ENCODE data around the gene PRRX1. TPM values are rescaled to one million over a fixed set of nuclear protein-coding genes. Genes with fewer than 3 reads are reported as not detected.

PRRX1 gene
- total RNA-seq, 4 donors from 2014 or later, result 1.0 to 30.5 (median 2.2) TPM

DNA sequence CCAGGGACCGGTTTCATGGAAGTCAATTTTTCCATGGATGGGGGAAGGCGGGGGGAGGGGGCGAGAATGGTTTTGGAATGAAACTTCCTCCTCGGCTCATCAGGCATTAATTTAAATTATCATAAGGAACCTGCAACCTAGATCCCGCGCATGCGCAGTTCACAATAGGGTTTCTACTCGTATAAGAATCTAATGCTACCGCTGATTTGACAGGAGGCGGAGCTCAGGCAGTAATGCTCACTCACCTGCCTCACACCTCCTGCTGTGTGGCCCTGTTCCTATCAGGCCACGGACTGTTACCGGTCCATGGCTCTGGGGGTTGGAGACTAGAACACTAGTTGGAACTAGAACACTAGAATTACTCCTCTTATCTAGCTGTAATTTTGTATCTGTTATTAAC is 38.0 kb downstream of the PRRX1 start:
- Histone ChIP-seq H3K4me1 (no peaks in the 10 kb centered on the region), H3K27ac (no peak overlapping the region), H3K27me3 (no peaks in the 10 kb centered on the region), H3K4me3 (no peak overlapping the region), H3K9me3 (no peaks in the 10 kb centered on the region), H3K36me3 (no peaks in the 10 kb centered on the region)
- no peak for DNase-seq
- TF ChIP-seq, protein P1, sequence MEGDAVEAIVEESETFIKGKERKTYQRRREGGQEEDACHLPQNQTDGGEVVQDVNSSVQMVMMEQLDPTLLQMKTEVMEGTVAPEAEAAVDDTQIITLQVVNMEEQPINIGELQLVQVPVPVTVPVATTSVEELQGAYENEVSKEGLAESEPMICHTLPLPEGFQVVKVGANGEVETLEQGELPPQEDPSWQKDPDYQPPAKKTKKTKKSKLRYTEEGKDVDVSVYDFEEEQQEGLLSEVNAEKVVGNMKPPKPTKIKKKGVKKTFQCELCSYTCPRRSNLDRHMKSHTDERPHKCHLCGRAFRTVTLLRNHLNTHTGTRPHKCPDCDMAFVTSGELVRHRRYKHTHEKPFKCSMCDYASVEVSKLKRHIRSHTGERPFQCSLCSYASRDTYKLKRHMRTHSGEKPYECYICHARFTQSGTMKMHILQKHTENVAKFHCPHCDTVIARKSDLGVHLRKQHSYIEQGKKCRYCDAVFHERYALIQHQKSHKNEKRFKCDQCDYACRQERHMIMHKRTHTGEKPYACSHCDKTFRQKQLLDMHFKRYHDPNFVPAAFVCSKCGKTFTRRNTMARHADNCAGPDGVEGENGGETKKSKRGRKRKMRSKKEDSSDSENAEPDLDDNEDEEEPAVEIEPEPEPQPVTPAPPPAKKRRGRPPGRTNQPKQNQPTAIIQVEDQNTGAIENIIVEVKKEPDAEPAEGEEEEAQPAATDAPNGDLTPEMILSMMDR (IDR thresholded peaks at IDR 0.05), result no peak
- no peak for TF ChIP-seq POLR2A (IDR thresholded peaks at IDR 0.05)

- Histone ChIP-seq H3K4me3 (no peak overlapping the region), H3K27me3 (no peaks in the 10 kb centered on the region), H3K4me1 (no peaks in the 10 kb centered on the region), H3K27ac (no peak overlapping the region), H3K36me3 (no peaks in the 10 kb centered on the region), H3K9me3 (no peaks in the 10 kb centered on the region)
- no peak for DNase-seq
- TF ChIP-seq POLR2A (IDR thresholded peaks at IDR 0.05), result no peak
- TF ChIP-seq, protein P1 (IDR thresholded peaks at IDR 0.05), result no peak
Observed at GRCh38 chr1:170703591-170703990, 39.7 kb downstream of the PRRX1 start.

DNA sequence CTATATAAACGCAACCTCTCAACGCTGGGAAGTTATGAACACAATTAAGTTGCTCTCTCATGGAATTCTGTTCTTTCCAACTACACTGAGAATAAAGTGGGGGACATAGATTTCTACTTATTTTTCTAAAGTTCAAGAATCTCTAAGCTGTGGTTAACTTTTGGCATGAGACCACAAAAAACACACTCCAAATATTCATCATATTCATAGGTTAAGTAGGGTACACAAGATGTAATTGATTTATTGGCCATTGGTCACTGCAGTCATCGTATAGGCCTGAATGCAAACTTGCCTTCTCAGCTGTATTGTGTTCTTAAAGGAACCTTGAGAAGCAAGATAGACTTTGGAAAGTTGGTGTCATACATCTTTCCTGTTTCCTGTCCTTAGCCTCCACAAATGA is 40.3 kb downstream of the PRRX1 start:
- no peak overlapping the region for H3K4me3 ChIP-seq
- H3K36me3 ChIP-seq, result no peaks in the 10 kb centered on the region
- no peak for TF ChIP-seq POLR2A (IDR thresholded peaks at IDR 0.05)
- TF ChIP-seq, protein P1 (IDR thresholded peaks at IDR 0.05), result no peak
- no peak for DNase-seq
- no peaks in the 10 kb centered on the region for H3K9me3 ChIP-seq
- no peak overlapping the region for H3K27ac ChIP-seq
- H3K4me1 ChIP-seq, result no peaks in the 10 kb centered on the region
- H3K27me3 ChIP-seq, result no peaks in the 10 kb centered on the region

DNA sequence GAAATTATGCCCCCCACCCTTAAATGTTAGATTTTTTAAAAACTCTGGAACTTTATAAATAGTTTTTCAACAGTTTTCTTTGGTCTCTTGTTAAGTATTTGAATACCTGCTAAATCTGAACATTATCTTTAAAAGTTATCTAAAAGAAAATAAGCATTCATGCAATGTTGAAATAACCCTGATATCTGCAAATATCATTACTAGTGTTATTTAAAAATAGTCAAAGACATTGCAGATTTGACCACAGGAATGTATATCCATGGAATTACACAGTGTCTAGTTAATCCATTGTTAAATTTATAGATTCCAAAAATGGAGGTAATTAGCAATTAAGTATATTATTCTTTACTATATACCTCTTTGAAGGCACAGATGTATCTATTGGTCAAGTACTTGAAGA is 42.0 kb downstream of the PRRX1 start:
- no peak for DNase-seq
- Histone ChIP-seq H3K36me3 (no peaks in the 10 kb centered on the region), H3K27me3 (no peaks in the 10 kb centered on the region), H3K4me3 (no peak overlapping the region), H3K27ac (no peak overlapping the region), H3K9me3 (no peaks in the 10 kb centered on the region), H3K4me1 (no peaks in the 10 kb centered on the region)
- TF ChIP-seq POLR2A (IDR thresholded peaks at IDR 0.05), result no peak
- TF ChIP-seq, protein P1 (IDR thresholded peaks at IDR 0.05), result no peak

- no peak for DNase-seq
- no peaks in the 10 kb centered on the region for H3K36me3 ChIP-seq
- no peaks in the 10 kb centered on the region for H3K27me3 ChIP-seq
- no peak overlapping the region for H3K27ac ChIP-seq
- H3K4me3 ChIP-seq, result no peak overlapping the region
- H3K4me1 ChIP-seq, result no peaks in the 10 kb centered on the region
- no peaks in the 10 kb centered on the region for H3K9me3 ChIP-seq
- TF ChIP-seq, protein P1 (IDR thresholded peaks at IDR 0.05), result no peak
- no peak for TF ChIP-seq POLR2A (IDR thresholded peaks at IDR 0.05)
Observed at GRCh38 chr1:170707117-170707516, 43.2 kb downstream of the PRRX1 start.

All from Peyer's patch (tissue), 4 donors.